RWPE2 (cell line): Measurements from ENCODE around the gene PDE4D.

Experiments
- ATAC-seq: fragments of 200-7000 bp; cut with Tn5 transposase; 3 replicates; pipeline ENCODE4 v1.9.1; 2021; ENCODE audit warnings: low read depth
- DNase-seq: peaks from one replicate; pipeline ENCODE4 v3.0.0-alpha.2; 2020; ENCODE audit warnings: low spot score
- H3K27ac ChIP-seq: fragments of 450-650 bp; 2 replicates; pipeline ENCODE4 v1.5.1; 2017; ENCODE audit warnings: mild to moderate bottlenecking; ENCODE audit not compliant: poor library complexity, severe bottlenecking
- H3K27me3 ChIP-seq: fragments of 250-450 bp; sonication (Bioruptor Pico); 2 replicates; pipeline ENCODE4 v1.5.1; 2021; ENCODE audit warnings: mild to moderate bottlenecking, moderate library complexity; ENCODE audit not compliant: insufficient read depth, poor library complexity, severe bottlenecking
- H3K36me3 ChIP-seq: fragments of 250-450 bp; sonication (Bioruptor Pico); 2 replicates; pipeline ENCODE4 v1.5.1; 2020; ENCODE audit warnings: low read depth, mild to moderate bottlenecking, moderate library complexity
- H3K4me1 ChIP-seq: fragments of 250-450 bp; sonication (Bioruptor Pico); 2 replicates; pipeline ENCODE4 v1.5.1; 2021; ENCODE audit warnings: mild to moderate bottlenecking, moderate library complexity; ENCODE audit not compliant: insufficient read depth, poor library complexity, severe bottlenecking
- H3K4me3 ChIP-seq: fragments of 250-450 bp; sonication (Bioruptor Pico); 2 replicates; pipeline ENCODE4 v1.5.1; 2021; ENCODE audit warnings: mild to moderate bottlenecking, moderate library complexity; ENCODE audit not compliant: severe bottlenecking
- H3K9me3 ChIP-seq: fragments of 250-450 bp; sonication (Bioruptor Pico); 2 replicates; pipeline ENCODE4 v1.5.1; 2021; ENCODE audit warnings: mild to moderate bottlenecking, moderate library complexity; ENCODE audit not compliant: severe bottlenecking
- CTCF ChIP-seq: fragments of 450-650 bp; IDR thresholded peaks from one replicate; pipeline ENCODE4 v1.5.1; 2017; ENCODE audit warnings: mild to moderate bottlenecking, moderate library complexity; ENCODE audit not compliant: poor library complexity, severe bottlenecking

PDE4D gene

GRCh38 chr5:59487772-59488729 is 405.5 kb downstream of the PDE4D start:
- Histone ChIP-seq H3K9me3 (no peaks in the 10 kb centered on the region), H3K36me3 (no peaks in the 10 kb centered on the region), H3K4me1 (peaks cover 5% of the 10 kb centered on the region), H3K27ac (no peak overlapping the region), H3K27me3 (no peaks in the 10 kb centered on the region), H3K4me3 (no peak overlapping the region)
- DNase-seq (no peak), ATAC-seq (no peak)
- TF ChIP-seq CTCF, result no peak

GRCh38 chr5:59487068-59487686 is 406.3 kb downstream of the PDE4D start:
- H3K27me3 ChIP-seq, result no peaks in the 10 kb centered on the region
- no peak overlapping the region for H3K4me3 ChIP-seq
- DNase-seq (no peak), ATAC-seq (no peak)
- no peak overlapping the region for H3K27ac ChIP-seq
- H3K9me3 ChIP-seq, result no peaks in the 10 kb centered on the region
- TF ChIP-seq CTCF, result no peak
- H3K4me1 ChIP-seq, result peaks cover 5% of the 10 kb centered on the region
- H3K36me3 ChIP-seq, result no peaks in the 10 kb centered on the region

- H3K4me1 ChIP-seq, result peaks cover 5% of the 10 kb centered on the region
- no peaks in the 10 kb centered on the region for H3K36me3 ChIP-seq
- H3K27ac ChIP-seq, result no peak overlapping the region
- DNase-seq (no peak), ATAC-seq (no peak)
- no peak for TF ChIP-seq CTCF
- H3K9me3 ChIP-seq, result no peaks in the 10 kb centered on the region
- no peak overlapping the region for H3K4me3 ChIP-seq
- H3K27me3 ChIP-seq, result no peaks in the 10 kb centered on the region
Measured at GRCh38 chr5:59486508-59486907, 407.0 kb downstream of the PDE4D start.

GRCh38 chr5:59485629-59486439 is 407.7 kb downstream of the PDE4D start:
- H3K27me3 ChIP-seq, result no peaks in the 10 kb centered on the region
- no peak for DNase-seq
- H3K36me3 ChIP-seq, result no peaks in the 10 kb centered on the region
- no peaks in the 10 kb centered on the region for H3K9me3 ChIP-seq
- TF ChIP-seq CTCF, result no peak
- H3K27ac ChIP-seq, result no peak overlapping the region
- ATAC-seq, result peak; percentile 69
- H3K4me3 ChIP-seq, result no peak overlapping the region
- peaks cover 5% of the 10 kb centered on the region for H3K4me1 ChIP-seq
